Ishikawa (cell line): ENCODE measurements around the gene EFEMP2.

Source experiments
- EGR1 ChIP-seq: IDR thresholded peaks from 2 replicates; pipeline ENCODE4 v1.6.1; 2012
- EP300 ChIP-seq: IDR thresholded peaks from 2 replicates; pipeline ENCODE4 v1.6.1; 2012; ENCODE audit warnings: borderline replicate concordance
- FOXM1 ChIP-seq: IDR thresholded peaks from 2 replicates; pipeline ENCODE4 v1.6.1; 2012; ENCODE audit warnings: low read depth, borderline replicate concordance
- RAD21 ChIP-seq: IDR thresholded peaks from 2 replicates; pipeline ENCODE4 v1.6.1; 2012; ENCODE audit warnings: low read depth
- REST ChIP-seq: IDR thresholded peaks from 2 replicates; pipeline ENCODE4 v1.6.1; 2012; ENCODE audit warnings: low read depth, mild to moderate bottlenecking
- TCF12 ChIP-seq: IDR thresholded peaks from 2 replicates; pipeline ENCODE4 v1.6.1; 2012; ENCODE audit warnings: low read depth
- TEAD4 ChIP-seq: IDR thresholded peaks from 2 replicates; pipeline ENCODE4 v1.6.1; 2012
- YY1 ChIP-seq: IDR thresholded peaks from 2 replicates; pipeline ENCODE4 v1.6.1; 2012; ENCODE audit warnings: low read depth
- ZBTB7A ChIP-seq: IDR thresholded peaks from 2 replicates; pipeline ENCODE4 v1.6.1; 2012; ENCODE audit warnings: low read depth

DNA sequence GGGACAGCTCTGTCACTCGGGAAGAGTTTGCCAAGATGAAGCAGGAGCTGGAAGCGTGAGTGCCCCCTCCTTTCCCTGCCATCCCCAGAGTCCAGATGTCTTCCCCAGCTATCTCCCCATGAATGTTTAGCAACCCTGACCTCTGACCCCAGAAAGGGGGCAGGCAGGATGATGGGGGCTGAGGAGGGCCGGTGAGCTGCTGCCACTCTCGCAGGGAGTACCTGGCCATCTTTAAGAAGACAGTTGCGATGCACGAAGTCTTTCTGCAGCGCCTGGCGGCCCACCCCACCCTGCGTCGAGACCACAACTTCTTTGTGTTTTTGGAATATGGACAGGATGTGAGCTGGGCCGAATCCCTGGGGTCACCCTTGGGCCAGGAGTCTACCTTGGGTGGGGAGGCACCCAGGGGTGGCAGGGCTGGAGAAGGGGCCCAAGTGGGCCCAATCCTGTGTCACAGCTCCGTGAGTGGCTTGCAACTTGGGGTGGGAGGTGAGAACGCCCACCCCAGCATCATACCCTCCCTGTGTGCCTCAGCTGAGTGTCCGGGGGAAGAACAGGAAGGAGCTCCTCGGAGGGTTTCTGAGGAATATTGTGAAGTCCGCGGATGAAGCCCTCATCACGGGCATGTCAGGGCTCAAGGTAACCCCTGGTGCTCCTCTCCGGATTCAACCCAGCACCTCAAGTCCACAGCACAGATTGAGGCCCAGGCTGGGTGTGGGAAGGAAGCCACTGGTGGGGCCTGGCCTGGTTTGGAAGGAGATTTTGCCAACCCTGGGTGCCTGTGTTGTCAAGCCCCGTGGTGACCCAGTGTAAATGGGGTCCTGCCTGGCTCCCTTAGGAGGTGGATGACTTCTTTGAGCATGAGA is 22.1 kb downstream of the EFEMP2 start:
- TF ChIP-seq TCF12 (no peak), FOXM1 (no peak), REST (no peak), RAD21 (no peak), ZBTB7A (no peak), YY1 (no peak), EP300 (no peak), TEAD4 (no peak), EGR1 (no peak)
